Liver (tissue), 9 donors: ENCODE measurements around the gene CORO7. TPM values are rescaled to one million over a fixed set of nuclear protein-coding genes. Genes with fewer than 3 reads are reported as not detected.
"Not testable (repeated sequence)": the region's sequence is repeated elsewhere in the genome, so short reads cannot be mapped to it uniquely, and the experiment has no call there.

Experiments used
- DNase-seq: peaks from one replicate; pipeline ENCODE4 v3.0.0-alpha.2; 2017; ENCODE audit warnings: low spot score
- H3K27ac ChIP-seq, 2 donors: one replicate each; pipeline ENCODE4 v1.7.0; 2013; ENCODE audit warnings: inconsistent platforms in 2 of 2, low read length in 2 of 2, control low read depth in 1 of 2, low read depth in 1 of 2, mild to moderate bottlenecking in 1 of 2
- H3K27me3 ChIP-seq, 4 donors: one replicate each; pipeline versions ENCODE4 v1.6.1 to v1.7.0; 2013; ENCODE audit warnings: low read length in 3 of 4, inconsistent platforms in 1 of 4, mild to moderate bottlenecking in 1 of 4, moderate library complexity in 1 of 4; ENCODE audit not compliant: control insufficient read depth in 4 of 4, insufficient read depth in 4 of 4
- H3K36me3 ChIP-seq, 4 donors: one replicate each; pipeline versions ENCODE4 v1.6.1 to v1.7.0; 2013; ENCODE audit warnings: low read length in 3 of 4, mild to moderate bottlenecking in 3 of 4, low read depth in 1 of 4, moderate library complexity in 1 of 4; ENCODE audit not compliant: control insufficient read depth in 4 of 4, insufficient read depth in 3 of 4
- H3K4me1 ChIP-seq, 4 donors: one replicate each; pipeline versions ENCODE4 v1.6.1 to v1.7.0; 2013; ENCODE audit warnings: low read length in 3 of 4, mild to moderate bottlenecking in 3 of 4, moderate library complexity in 1 of 4; ENCODE audit not compliant: control insufficient read depth in 4 of 4, insufficient read depth in 4 of 4
- H3K4me3 ChIP-seq, 3 donors: one replicate each; pipeline versions ENCODE4 v1.6.1 to v1.7.0; 2013; ENCODE audit warnings: low read length in 3 of 3, control low read depth in 1 of 3, low read depth in 1 of 3, mild to moderate bottlenecking in 1 of 3
- H3K9ac ChIP-seq, 2 donors: one replicate each; pipeline ENCODE4 v1.7.0; 2013; ENCODE audit warnings: low read length in 2 of 2, mild to moderate bottlenecking in 2 of 2, moderate library complexity in 2 of 2, control low read depth in 1 of 2, low read depth in 1 of 2
- H3K9me3 ChIP-seq, 4 donors: one replicate each; pipeline versions ENCODE4 v1.6.1 to v1.7.0; 2013; ENCODE audit warnings: low read length in 3 of 4; ENCODE audit not compliant: control insufficient read depth in 4 of 4
- CTCF ChIP-seq: fragments of 150-350 bp; IDR thresholded peaks from 2 replicates; pipeline ENCODE4 v1.5.1; 2017; ENCODE audit warnings: improper control_type of control experiment, low read depth, low read length; ENCODE audit not compliant: missing input control
- EGR1 ChIP-seq, 2 donors: IDR thresholded peaks; 2 replicates each; pipeline ENCODE4 v1.6.1; 2016 to 2018; ENCODE audit warnings: antibody characterized with exemption in 2 of 2, low read depth in 2 of 2
- FOXA1 ChIP-seq: IDR thresholded peaks from 2 replicates; pipeline ENCODE4 v1.6.1; 2016; ENCODE audit warnings: antibody characterized with exemption
- GABPA ChIP-seq, 2 donors: IDR thresholded peaks in 1 of 2; conservative IDR thresholded peaks in 1 of 2; 2 replicates each; pipeline ENCODE4 v1.6.1; 2016; ENCODE audit warnings: antibody characterized with exemption in 2 of 2, mild to moderate bottlenecking in 1 of 2, moderate library complexity in 1 of 2
- HNF4A ChIP-seq, 2 donors: conservative IDR thresholded peaks; 2 replicates each; pipeline ENCODE4 v1.6.1; 2016; ENCODE audit warnings: antibody characterized with exemption in 2 of 2, mild to moderate bottlenecking in 2 of 2
- HNF4G ChIP-seq: IDR thresholded peaks from 2 replicates; pipeline ENCODE4 v1.6.1; 2016; ENCODE audit warnings: antibody characterized with exemption
- JUND ChIP-seq, 2 donors: IDR thresholded peaks; 2 replicates each; pipeline ENCODE4 v1.6.1; 2016; ENCODE audit warnings: antibody characterized with exemption in 2 of 2
- MAX ChIP-seq: IDR thresholded peaks from 2 replicates; pipeline ENCODE4 v1.6.1; 2016; ENCODE audit warnings: antibody characterized with exemption
- NR2F2 ChIP-seq: IDR thresholded peaks from 2 replicates; pipeline ENCODE4 v1.6.1; 2016; ENCODE audit warnings: antibody characterized with exemption
- RAD21 ChIP-seq, 2 donors: IDR thresholded peaks; 2 replicates each; pipeline ENCODE4 v1.6.1; 2016; ENCODE audit warnings: antibody characterized with exemption in 2 of 2, mild to moderate bottlenecking in 2 of 2
- REST ChIP-seq: IDR thresholded peaks from 2 replicates; pipeline ENCODE4 v1.6.1; 2016; ENCODE audit warnings: antibody characterized with exemption, mild to moderate bottlenecking
- SP1 ChIP-seq: IDR thresholded peaks from 2 replicates; pipeline ENCODE4 v1.6.1; 2018; ENCODE audit warnings: antibody characterized with exemption, mild to moderate bottlenecking
- TAF1 ChIP-seq: conservative IDR thresholded peaks from 2 replicates; pipeline ENCODE4 v1.6.1; 2016; ENCODE audit warnings: antibody characterized with exemption, mild to moderate bottlenecking
- YY1 ChIP-seq: IDR thresholded peaks from 2 replicates; pipeline ENCODE4 v1.6.1; 2016; ENCODE audit warnings: antibody characterized with exemption, mild to moderate bottlenecking
- WGBS: extraction: QIAGEN DNeasy Blood & Tissue Kit; methylation state at CpG from one replicate; pipeline ENCODE4 v1.1.7; 2013; 5-methylcytosine and 5-hydroxymethylcytosine counted together
- polyA plus RNA-seq, 2 donors: library from polyadenylated mRNA; stranded (reverse) in 1 of 2; unstranded in 1 of 2; fragments of 200-250 nt in 1 of 2; fragments of >200 nt in 1 of 2; fragmentation: Nextera tagmentation in 1 of 2; extraction: Ambion mirVana in 1 of 2; gene quantifications; one replicate each; pipeline versions ENCODE4 v1.2.1 to v1.2.3, GENCODE V29; 2013 to 2015
- total RNA-seq, 2 donors: library from RNA; depleted of rRNA; stranded (reverse); fragments of >200 nt; gene quantifications; one replicate each; pipeline ENCODE4 v1.2.3, GENCODE V29; 2014
- donor health status: healthy.
- donor health status: healthy.
- donor health status: healthy.
- donor health status: healthy.
- donor health status: healthy.

CORO7 gene
- total and polyA plus RNA-seq, 4 donors, result 7.3 to 21.5 (median 13.0) TPM

- Histone ChIP-seq H3K9ac (no peak overlapping the region), H3K9me3 (no peaks in the 10 kb centered on the region), H3K4me3 (no peak overlapping the region), H3K27ac (no peak overlapping the region), H3K36me3 (peaks cover 3 to 4% (median 3%) of the 10 kb centered on the region in 4 donors), H3K4me1 (peaks cover 0 to 6% (median 0%) of the 10 kb centered on the region in 4 donors), H3K27me3 (no peaks in the 10 kb centered on the region)
- no peak for DNase-seq
- TF ChIP-seq RAD21 (IDR thresholded peaks at IDR 0.05) (no peak), EGR1 (IDR thresholded peaks at IDR 0.05; ENCODE audit: low read depth in 2 of 2) (no peak), YY1 (no peak), MAX (no peak), FOXA1 (no peak)
- WGBS, result 94% methylated on average over 12 of the region's 12 CpGs
These were observed 15.3 kb downstream of the CORO7 start for GRCh38 chr16:4401094-4401501.

DNA sequence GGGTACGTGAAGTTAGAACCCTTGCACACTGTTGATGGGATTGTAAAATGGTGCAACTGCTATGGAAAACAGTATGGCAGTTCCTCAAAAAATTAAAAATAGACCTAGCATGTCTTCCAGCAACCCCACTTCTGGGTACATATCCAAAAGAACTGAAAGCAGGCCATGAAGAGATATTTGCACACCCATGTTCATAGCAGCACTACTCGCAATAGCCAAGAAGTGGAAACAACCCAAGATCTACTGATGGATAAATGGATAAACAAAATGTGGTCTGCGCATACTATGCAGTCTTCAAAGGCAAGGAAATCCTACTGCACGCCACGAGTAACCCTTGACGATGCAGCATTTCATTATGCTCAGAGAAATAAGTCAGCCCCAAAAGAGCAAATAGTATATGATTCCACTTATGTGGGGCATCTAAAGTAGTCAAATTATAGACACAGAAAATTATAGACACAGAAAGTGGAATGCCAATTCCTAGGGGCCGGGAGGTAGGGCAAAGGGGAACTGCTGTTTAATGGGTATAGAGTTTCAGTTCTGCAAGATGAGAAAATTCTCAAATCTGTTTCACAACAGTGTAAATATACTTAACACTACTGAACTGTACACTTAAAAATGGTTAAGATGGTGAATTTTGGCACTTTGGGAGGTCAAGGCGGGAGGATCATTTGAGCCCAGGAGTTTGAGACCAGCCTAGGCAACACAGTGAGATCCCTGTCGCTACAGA is 17.2 kb downstream of the CORO7 start:
- Histone ChIP-seq H3K27ac (no peak overlapping the region), H3K4me1 (peaks cover 0 to 6% (median 0%) of the 10 kb centered on the region in 4 donors), H3K9me3 (no peaks in the 10 kb centered on the region), H3K36me3 (peaks cover 0 to 11% (median 0%) of the 10 kb centered on the region in 4 donors), H3K4me3 (no peak overlapping the region), H3K27me3 (no peaks in the 10 kb centered on the region), H3K9ac (no peak overlapping the region)
- 92% methylated on average over 9 of the region's 9 CpGs for WGBS
- no peak for DNase-seq
- no peak for TF ChIP-seq HNF4G
- no peak for TF ChIP-seq CTCF
- TF ChIP-seq NR2F2, result no peak
- no peak for TF ChIP-seq SP1
- TF ChIP-seq TAF1, result no peak
- TF ChIP-seq FOXA1, result no peak
- TF ChIP-seq HNF4A (conservative IDR thresholded peaks at IDR 0.05), result no peak
- TF ChIP-seq YY1, result no peak
- no peak for TF ChIP-seq GABPA (IDR thresholded peaks at IDR 0.05 in 1 of 2, conservative IDR thresholded peaks at IDR 0.05 in 1 of 2)

DNA sequence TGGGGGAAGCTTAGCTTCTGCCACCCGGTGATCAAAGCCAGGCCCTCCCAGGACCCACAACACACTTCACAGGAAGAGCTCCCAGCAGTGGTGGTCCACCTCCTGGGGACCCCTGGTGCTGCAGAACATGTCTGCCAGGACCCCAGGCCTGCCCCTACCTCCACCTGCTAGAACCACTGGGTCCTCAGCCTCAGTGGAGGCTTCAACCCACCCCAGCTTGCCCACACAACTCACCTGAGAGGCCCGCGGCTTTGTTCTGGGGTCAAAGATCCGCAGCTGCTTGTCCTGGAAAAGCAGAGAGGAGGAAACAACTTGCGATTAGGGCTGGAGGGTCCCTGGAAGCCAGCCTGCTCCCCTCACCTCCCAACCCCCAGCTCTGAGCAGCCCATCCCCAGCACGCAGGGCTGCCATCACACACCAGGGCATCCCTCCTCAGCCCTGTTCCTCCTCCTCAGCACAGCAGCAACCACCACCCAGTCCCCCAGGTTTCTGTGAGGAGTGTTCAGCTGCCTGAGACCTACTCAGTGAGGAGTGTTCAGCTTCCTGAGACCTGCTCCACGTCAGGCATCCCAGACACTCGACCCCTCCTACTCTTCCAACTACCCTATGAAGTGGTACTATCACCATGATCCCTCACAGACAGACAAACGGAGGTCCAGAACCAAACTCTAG is 21.2 kb downstream of the CORO7 start:
- 79% methylated on average over 9 of the region's 9 CpGs for WGBS
- Histone ChIP-seq H3K9me3 (no peaks in the 10 kb centered on the region), H3K36me3 (peaks cover 0 to 8% (median 2%) of the 10 kb centered on the region in 4 donors), H3K27me3 (no peaks in the 10 kb centered on the region), H3K4me1 (no peaks in the 10 kb centered on the region), H3K27ac (no peak overlapping the region), H3K4me3 (no peak overlapping the region), H3K9ac (no peak overlapping the region)
- no peak for DNase-seq
- TF ChIP-seq NR2F2 (no peak), CTCF (no peak), EGR1 (IDR thresholded peaks at IDR 0.05; ENCODE audit: low read depth in 2 of 2) (no peak), JUND (IDR thresholded peaks at IDR 0.05) (no peak), REST (no peak), GABPA (IDR thresholded peaks at IDR 0.05 in 1 of 2, conservative IDR thresholded peaks at IDR 0.05 in 1 of 2) (no peak)

DNA sequence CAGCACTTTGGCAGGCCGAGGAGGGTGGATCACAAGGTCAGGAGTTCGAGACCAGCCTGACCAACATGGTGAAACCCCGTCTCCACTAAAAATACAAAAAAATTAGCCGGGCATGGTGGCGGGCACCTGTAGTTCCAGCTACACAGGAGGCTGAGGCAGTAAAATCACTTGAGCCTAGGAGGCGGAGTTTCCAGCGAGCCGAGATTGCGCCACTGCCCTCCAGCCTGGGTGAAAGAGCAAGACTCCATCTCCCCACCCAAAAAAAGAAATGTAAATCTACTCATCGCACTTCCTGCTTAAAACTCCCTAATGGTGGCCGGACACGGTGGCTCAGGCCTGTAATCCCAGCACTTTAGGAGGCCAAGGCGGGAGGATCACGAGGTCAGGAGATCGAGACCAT is 22.5 kb downstream of the CORO7 start:
- not testable (repeated sequence) for H3K27me3 ChIP-seq, DNase-seq, H3K36me3 ChIP-seq, H3K9me3 ChIP-seq, H3K9ac ChIP-seq, H3K4me3 ChIP-seq, H3K27ac ChIP-seq
- peaks cover 0 to 11% (median 0%) of the 10 kb centered on the region in 4 donors for H3K4me1 ChIP-seq
- whole genome bisulfite sequencing, result 96% methylated on average over 15 of the region's 15 CpGs
